Stimulated activated CD8-positive, alpha-beta memory T cell treated with anti-CD3 and anti-CD28 coated beads, Interleukin-12 subunit alpha, Interleukin-12 subunit beta, amount 100 ng/mL, for 4 hours (primary cell): ENCODE data around the gene ELMOD3.
"Not testable (repeated sequence)": the region's sequence is repeated elsewhere in the genome, so short reads cannot be mapped to it uniquely, and the experiment has no call there.

Experiments
- DNase-seq: peaks from one replicate; pipeline ENCODE4 v3.0.0-alpha.2; 2020; ENCODE audit warnings: low read depth

Gene ELMOD3

GRCh38 chr2:85329181-85329651 lies 25.4 kb upstream of the ELMOD3 start:
- no peak for DNase-seq

GRCh38 chr2:85329701-85330100 lies 24.9 kb upstream of the ELMOD3 start:
- DNase-seq, result not testable (repeated sequence)

DNA sequence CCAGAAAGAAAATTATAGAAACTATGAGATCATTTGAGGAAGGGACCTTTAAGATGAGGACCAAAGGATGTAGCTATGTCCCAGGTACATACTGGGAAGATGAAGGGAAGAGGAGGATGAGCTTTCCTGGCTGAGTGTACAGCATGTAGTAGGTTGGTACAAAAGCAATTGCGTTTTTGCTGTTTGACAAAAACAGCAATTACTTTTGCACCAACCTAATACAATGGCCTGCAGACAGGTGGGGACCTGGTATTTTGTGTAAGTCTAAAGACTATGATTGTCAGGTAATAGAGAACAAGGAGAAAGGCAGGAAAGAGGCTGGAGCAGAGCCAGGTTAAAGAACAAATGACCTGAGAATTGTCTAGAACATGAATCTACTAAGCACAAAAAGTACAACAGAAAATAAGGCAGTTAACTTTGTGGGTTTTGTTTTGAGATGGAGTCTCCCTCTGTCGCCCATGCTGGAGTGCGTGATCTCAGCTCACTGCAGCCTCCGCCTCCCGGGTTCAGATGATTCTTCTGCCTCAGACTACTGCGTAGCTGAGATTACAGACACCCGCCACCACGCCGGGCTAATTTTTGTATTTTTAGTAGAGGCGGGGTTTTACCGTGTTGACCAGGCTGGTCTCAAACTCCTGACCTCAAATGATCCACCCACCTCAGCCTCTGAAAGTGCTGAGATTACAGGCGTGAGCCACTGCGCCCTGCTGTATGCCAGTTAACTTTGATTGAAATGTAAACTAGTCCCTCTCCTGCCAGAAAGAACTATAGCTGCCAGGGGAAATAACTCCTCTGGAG lies 23.5 kb upstream of the ELMOD3 start:
- DNase-seq, result no peak

GRCh38 chr2:85333877-85334276 lies 20.7 kb upstream of the ELMOD3 start:
- not testable (repeated sequence) for DNase-seq

- no peak for DNase-seq
Measured at GRCh38 chr2:85334928-85335327, 19.6 kb upstream of the ELMOD3 start.

DNA sequence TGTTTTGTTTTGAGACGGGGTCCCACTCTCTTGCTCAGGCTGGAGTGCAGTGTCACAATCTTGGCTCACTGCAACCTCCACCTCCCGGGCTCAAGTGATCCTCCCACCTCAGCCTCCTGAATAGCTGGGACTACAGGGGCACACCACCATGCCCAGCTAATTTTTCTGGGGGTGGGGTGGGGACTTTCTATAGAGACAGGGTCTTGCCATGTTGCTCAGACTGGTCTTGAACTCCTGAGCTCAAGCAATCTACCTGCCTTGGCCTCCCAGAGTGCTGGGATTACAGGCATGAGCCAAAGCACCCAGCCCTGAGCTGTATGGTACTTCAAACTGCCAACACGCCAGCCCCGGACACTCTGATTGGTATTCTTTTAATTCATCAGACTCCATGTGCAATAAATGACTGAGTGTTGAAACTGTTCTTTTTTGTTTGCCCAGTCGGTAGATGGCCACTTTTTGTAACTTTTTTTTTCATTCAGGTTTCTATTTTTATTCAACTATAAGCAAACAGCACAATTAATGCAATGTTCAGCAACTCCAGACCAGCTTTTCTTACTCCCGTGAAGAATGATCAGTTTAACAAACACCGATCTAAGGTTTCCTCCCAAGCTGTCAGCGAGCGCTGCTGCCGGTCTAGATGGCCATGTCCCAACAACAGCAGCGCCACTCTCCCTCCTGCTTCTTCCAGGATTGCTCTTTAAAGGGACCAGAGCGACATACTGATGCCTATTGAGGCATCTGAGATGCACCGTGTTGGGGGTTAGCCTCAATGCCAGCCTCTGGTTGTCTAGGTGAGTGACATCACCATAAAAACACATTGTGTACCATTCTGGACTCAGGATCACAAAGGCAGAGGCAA lies 14.3 kb upstream of the ELMOD3 start:
- no peak for DNase-seq

DNA sequence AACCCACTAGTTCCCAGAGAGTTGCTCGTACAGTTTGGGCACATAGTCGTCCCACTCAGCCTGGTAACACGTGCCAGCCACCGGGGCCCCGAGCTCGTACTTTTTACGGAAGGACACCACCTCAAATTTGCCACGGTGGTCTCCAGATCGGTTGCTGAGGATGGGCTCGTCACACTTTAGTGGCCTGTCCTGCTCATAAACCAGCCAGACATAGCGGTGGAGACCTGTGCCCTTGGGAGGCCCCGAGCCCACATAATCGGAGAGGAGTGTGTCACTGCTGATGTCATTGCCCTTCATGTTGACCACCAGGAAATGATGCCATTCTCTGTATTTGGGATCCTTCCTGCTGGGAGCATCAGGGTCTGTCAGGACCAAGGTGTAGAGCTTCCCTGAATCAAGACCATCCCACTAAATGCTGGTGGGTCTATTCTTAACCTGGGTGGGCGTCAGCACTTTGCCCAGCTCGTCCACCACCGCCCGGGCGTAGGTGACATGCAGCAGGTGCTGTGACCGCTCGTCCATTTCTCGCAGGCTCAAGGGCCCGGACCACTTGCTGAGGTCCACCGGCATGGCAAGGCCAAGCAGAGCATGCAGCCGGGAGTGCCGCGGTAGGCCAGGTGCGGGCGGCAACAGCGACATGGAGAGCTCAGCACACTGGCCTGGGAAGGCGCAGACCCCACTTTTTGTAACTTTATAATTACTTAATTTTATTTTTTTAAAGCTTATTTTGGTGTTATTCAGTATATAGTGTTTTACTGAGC lies 13.1 kb upstream of the ELMOD3 start:
- DNase-seq, result no peak

DNA sequence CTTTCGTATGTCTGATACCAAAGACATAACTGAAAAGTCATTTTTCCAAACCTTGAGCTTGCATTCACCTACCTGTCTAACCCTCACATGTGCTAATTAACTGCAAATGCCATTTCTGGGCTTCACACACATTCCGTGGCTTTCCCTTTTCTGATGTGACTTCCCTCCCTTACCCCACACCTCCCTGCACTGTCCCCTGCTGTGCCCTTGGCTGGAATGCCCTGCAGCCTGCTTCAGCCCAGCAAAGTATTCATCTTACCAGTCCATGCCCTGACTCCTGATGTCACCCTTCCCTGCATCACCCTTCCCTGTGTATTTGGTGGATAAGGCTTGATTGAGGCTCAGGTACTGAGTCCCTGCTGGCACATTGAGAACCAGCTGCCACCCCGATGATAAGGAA lies 12.4 kb upstream of the ELMOD3 start:
- no peak for DNase-seq

DNA sequence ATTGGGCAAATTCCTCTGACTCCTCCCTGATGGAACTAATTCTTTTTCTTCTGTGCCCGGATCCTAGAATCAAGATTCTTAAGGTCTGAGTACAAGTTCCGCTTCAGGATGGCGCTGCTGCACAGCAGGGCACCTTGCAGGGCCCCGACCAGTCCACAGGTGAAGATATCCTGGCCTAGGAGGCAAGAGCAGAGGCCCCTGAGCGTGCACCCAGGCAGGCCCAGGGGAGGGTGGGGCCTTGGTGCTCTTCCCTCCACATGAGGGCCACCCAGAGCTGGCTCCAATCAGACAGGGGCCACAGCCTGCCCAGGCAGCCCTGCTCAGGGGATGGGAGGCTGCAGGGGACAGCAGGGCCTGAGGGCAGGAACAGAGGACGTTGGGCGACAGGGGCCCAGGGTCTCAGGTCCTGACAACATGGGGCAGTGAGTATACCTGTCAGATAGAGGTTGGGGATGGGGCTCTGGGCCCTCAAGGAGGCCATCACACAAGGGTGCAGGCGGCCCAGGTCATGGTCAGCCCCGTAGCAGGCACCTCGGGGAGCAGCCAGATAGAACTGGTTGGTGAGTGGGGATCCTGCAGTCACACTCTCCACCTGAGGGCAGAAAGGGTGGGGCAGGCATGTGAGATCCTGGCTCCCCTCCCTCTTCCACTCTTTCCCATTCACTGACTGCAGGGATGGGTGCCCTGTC lies 11.2 kb upstream of the ELMOD3 start:
- DNase-seq, result not testable (repeated sequence)

GRCh38 chr2:85344356-85344954 lies 10.1 kb upstream of the ELMOD3 start:
- no peak for DNase-seq

DNA sequence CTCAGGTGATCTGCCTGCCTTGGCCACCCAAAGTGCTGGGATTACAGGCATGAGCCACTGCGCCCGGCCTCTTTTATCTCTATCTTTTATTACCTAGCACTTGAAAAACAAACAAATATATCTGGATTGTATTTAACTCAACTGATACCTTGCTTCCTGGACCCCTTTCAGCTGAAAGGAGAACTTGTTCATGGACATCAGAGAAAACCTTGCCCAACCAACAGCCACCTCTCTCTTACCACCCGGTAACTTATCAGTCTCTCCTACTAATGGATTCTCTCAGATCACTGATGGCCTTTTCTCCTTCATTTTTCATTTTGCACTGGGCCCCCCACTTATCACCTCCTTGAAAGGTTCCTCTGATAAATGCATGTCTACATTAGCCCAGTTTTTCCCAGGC lies 7.0 kb upstream of the ELMOD3 start:
- DNase-seq, result no peak

DNA sequence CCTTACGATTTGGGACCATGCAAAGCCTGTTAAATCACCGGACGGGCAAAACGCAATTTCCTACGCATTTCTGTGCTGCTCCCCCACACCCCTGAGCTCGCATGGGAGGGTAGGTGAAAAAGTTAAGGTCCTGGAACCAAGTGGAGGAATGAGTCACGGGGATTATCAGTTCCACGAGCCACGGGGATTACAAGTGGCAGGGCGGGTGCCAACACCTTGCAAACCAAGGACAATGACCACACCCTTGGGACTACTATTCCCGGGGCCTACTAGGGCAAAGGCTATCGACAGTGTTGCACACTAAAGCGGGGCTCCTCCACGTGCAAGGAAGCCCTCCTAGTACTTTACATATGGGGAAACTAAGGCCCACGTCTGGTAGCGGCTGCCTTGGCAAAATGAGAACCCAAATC lies 688 bp upstream of the ELMOD3 start:
- DNase-seq, result no peak

- DNase-seq, result no peak
Measured at GRCh38 chr2:85355073-85355410, 473 bp downstream of the ELMOD3 start.

DNA sequence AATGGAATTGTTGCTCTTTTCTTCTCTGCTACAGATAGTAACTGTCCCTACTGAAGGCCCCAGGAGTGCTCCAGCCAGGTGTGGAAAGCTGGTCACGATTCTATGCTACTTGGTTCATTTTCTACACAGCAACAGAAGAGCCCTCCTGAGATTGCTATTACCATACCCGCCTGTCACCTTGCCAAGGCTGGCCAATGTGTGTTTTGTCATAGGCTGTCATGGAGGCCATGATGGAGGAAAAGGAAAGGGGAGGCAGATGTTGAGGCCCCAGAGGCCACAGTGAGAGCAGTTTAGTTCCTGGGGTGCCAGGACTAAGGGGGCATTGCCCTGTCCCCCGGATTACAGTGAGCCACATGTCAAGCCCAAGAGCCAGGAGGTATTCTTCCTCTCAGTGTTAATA lies 952 bp downstream of the ELMOD3 start:
- DNase-seq, result no peak

DNA sequence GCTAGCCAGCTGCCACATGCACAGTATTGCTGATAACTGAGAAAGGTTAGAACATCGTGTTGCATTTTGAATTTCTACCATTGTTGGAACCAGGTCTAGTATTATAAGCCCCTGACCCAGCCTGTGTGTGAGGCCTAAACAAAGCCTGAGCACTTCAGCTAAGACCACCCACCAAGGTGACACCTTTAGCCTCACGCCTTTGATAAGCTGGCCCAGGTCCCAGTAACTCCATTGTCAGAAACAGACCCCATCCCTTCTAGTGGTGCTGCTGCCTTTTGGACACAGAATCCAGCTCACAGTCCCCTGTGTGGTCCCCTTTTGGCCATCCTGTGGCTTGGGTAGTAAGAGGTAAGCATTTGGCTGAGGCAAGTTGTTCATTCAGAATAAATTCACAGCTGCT lies 1.6 kb downstream of the ELMOD3 start:
- DNase-seq, result no peak

DNA sequence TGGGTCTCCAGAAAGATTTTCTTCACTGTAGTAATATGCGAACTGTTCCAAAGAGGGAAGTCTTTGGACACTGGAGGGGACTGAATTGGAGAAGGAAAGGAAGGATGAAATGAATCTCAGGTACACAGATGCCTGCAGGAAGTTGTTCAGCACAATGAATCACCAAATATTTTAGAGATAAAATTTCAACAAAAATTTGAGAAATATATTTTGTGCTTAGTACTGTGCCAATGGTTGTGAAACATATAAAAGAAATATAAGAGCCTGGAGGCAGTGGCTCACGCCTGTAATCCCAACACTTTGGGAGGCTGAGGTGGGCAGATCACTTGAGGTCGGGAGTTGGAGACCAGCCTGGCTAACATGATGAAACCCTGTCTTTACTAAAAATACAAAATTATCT lies 3.2 kb downstream of the ELMOD3 start:
- DNase-seq, result no peak

DNA sequence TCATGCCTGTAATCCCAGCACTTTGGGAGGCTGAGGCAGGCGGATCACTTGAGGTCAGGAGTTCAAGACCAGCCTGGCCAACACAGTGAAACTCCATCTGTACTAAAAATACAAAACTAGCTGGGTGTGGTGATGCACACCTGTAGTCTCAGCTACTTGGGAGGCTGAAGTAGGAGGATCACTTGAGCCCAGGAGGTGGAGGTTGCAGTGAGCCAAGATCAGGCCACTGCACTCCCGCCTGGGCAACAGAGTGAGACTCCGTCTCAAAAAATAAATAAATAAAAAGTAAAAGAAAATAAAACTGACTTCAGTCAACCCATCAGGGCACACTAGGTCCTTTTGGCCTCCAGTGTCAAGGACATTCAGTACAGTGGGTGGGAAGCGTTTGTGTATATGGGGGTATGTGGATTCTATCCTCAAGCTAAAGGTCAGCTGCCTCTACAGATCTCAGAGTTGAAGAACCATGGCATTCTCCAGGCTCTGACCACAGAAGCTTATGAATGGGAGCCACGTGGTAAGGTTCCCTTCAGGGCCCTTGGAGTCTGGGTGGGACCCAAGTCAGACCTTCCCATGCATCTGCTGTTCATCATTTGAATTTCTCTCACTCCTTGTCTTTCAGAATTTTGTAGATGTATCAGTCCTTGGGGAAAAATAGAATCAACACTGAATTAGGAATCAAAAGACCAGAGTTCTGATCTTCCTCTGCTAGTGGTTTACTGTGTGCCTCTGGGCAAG lies 8.3 kb downstream of the ELMOD3 start:
- not testable (repeated sequence) for DNase-seq

GRCh38 chr2:85367180-85367579 lies 12.6 kb downstream of the ELMOD3 start:
- no peak for DNase-seq

GRCh38 chr2:85368921-85369320 lies 14.4 kb downstream of the ELMOD3 start:
- no peak for DNase-seq

DNA sequence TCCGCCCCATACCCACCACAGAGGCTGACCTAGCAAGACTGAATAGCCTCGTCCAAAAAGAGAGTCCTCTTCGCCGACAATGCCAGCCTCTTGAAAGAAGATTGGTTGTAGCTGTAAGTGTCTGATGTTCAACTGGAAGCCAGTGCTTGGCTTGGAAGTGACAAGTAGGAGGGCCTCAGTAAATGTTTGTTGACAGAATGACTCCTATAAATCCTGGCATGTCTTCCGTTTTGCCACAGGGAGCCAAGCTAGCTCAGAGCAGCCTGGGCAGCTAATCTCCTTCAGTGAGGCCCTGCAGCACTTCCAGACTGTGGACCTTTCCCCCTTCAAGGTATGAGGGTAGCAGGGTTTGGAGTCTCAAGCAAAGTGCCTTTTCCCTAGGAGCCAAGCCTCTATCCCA lies 14.9 kb downstream of the ELMOD3 start:
- DNase-seq, result no peak

DNA sequence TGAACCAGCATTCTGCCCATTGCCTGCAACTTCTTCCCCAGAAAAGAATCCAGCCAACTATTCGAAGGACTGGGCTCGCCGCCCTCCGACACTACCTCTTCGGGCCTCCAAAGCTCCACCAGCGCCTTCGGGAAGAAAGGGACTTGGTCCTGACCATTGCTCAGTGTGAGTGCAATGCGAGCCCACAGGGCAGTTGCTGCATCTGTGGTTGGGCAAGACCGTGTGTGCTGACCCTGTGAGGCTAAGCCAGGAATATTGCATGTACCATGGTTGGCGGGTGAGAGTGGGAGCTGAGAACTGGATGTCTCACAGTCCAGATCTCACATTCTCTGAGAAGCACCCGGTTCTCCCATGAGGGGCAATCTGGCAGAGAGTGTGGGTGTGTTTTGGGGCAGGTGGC lies 16.5 kb downstream of the ELMOD3 start:
- DNase-seq, result no peak
